ENCODE measurements around the gene RBM38. TPM values are rescaled to one million over a fixed set of nuclear protein-coding genes. Genes with fewer than 3 reads are reported as not detected.

The RBM38 gene
- total RNA-seq, 4 donors from 2014 or later: 3.7 to 9.1 (median 6.3) TPM

DNA sequence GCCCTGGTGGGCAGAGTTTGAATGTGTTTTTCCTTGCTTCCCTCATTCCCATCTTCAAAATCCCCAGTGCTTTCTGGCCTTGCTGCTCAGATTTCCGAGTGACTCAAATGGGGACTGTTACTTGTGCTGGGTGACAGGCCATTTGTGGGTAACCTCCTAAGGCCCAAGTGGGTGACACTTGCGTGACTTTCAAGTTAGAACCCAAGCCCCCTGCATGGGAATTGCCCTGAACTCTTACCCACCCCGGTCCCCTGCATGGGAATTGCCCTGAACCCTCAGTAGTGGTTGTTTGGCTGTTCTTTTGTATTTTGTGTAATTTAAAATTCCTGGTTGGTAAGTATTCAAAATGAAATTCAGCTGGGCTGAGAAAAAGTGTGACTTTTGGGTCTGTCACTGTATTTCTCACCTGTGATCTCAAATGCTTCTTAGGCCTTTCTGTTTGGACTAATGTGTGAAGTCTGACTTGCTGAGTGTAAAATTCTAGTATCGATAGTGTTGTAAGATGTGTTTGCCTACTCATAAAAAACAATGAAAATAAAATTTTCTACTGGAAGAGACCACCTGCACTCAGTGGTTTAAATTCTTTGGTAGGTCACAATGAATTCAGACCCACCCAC, 12.4 kb upstream of the RBM38 start:
- TF ChIP-seq, protein P1, sequence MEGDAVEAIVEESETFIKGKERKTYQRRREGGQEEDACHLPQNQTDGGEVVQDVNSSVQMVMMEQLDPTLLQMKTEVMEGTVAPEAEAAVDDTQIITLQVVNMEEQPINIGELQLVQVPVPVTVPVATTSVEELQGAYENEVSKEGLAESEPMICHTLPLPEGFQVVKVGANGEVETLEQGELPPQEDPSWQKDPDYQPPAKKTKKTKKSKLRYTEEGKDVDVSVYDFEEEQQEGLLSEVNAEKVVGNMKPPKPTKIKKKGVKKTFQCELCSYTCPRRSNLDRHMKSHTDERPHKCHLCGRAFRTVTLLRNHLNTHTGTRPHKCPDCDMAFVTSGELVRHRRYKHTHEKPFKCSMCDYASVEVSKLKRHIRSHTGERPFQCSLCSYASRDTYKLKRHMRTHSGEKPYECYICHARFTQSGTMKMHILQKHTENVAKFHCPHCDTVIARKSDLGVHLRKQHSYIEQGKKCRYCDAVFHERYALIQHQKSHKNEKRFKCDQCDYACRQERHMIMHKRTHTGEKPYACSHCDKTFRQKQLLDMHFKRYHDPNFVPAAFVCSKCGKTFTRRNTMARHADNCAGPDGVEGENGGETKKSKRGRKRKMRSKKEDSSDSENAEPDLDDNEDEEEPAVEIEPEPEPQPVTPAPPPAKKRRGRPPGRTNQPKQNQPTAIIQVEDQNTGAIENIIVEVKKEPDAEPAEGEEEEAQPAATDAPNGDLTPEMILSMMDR (IDR thresholded peaks at IDR 0.05; ENCODE audit: low read depth): no peak

GRCh38 chr20:57379263-57379647, 11.9 kb upstream of the RBM38 start:
- TF ChIP-seq, protein P1 (IDR thresholded peaks at IDR 0.05; ENCODE audit: low read depth): no peak

DNA sequence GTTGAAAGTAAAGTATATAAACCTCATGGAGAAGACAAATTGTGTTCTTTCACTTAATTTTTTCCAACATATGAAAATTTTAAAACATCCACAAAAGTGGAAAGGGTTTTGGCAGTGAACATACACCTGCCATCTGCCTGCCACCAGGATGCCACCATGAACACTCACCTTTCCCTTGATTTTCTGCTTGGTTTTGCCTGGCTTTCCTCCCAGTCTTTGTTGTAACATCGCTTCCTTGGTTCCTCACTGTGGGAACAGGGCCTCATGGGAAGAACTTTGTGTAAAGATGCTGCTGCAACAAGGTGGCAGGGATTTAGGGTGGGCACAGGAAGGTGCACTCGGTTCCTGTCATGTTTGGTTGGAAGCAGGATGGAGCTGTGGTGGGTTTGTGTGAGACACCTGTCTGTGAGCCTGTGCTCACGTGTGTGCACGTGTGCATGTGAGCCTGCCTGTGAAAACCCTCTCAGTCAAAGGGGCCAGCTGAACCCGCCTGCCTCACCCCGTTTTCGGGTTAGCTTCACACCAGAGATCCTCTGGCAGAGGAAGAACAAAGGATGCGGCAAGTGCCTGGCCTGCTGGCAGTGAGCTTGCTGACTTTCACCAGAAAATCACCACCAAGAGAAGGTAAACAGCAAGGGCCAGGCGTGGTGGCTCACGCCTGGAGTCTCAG, 11.0 kb upstream of the RBM38 start:
- TF ChIP-seq, protein P1 (IDR thresholded peaks at IDR 0.05; ENCODE audit: low read depth): no peak

GRCh38 chr20:57381596-57382503, 9.3 kb upstream of the RBM38 start:
- TF ChIP-seq, protein P1 (IDR thresholded peaks at IDR 0.05; ENCODE audit: low read depth): no peak

DNA sequence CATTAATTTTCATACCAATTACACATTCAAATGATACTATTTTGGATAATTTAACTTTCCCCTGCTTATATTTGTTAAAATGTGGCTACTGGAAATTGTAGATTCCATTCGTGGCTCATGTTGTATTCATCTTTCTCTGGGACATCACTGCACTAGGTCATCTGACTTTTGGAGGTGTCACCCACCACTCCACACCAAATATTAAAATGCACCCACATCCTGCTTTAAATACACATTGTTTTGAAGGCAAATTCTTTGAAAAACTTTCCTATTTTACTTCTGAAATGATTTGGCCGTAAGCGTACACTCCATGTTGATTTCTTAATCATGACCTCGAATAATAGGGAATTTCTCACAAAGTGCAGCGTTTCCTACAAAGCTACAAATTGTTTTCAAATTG, 8.7 kb upstream of the RBM38 start:
- TF ChIP-seq, protein P1 (IDR thresholded peaks at IDR 0.05; ENCODE audit: low read depth): no peak

DNA sequence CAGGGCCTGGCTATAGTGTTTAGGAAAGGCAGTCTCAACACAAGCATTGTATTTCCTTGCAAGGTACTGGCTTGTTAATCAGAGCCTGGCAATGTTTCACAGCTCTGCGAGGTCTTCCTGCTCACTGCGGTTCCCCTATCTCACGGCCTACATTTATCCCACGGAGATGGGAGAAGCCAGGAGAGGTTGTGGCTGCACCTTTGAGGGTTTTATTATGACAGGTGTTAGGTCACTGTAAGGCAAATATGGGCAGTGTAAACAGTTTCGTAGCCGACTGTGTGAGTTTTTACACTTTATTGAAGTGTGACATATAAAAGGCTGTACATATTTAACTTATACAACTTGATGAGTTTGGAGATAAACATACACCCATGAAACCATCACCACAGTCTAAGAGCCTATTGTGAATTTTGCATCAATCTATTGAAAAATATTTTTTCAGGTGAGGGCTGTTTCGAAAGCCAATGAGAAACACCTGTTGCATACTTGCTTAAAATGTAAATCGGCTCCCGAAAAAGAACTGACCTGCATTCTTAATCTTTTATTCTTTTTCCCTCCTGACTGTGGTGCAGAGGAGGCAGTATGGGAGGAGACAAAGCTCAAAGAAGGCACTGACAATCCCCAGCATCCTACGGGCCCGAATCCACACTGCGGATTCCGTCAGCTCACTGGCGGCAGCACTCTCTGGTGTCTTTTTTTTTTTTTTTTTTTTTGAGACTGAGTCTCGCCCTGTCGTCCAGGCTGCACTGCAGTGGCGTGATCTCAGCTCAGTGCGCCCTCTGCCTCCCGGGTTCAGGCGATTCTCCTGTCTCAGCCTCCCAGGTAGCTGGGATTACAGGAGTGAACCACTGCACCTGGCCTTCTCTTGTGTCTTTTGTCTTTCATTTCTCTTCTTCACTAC, 7.5 kb upstream of the RBM38 start:
- TF ChIP-seq, protein P1 (IDR thresholded peaks at IDR 0.05; ENCODE audit: low read depth): no peak
